Measurements from ENCODE around the gene SMIM27.

SMIM27 gene

DNA sequence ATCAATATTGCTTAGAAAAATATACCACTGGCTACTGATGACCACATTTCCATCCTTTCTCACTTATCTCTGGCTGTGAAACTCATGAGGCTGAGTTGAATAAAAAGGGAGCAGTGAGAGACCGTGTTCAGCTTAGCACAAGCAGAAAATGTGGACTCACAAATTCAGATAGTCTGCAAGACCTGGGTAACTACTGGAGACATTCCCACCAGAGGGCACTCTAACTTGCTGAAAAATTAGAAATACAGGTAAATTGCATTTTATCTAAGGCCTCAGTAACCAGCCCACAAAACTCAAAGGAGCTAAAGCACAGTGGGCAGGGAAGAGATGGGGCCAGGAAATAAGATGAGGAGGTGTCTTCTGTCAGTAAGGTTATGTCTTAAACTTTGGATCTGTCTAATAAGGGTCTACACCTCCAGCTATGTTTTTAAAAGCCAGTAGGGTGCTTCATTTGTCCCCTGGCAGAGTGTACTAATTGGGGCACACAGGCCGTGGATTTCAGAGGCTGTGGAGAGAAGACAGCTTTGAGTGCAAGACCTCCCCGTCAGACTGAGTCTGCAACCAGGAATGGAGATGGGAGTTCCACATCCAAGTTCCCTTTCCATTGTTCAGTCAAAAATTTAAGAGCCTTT is 29.5 kb downstream of the SMIM27 start:
- peak; percentile 29 for DNase-seq

DNA sequence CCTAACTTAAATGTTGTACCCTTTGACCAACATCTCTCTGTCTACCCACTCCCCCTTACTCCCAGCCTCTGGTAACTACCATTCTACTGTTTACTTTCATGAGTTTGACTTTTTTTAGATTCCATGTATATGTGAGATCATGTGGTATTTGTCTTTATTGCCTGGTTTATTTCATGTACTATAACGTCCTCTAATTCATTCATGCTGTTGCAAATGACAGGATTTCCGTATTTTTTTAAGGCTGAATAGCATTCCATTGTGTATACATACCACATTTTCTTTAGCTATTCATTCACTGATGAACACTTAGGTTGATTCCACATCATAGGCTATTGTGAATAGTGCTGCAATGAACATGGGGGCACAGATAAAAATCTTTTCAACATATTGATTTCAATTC is 32.7 kb downstream of the SMIM27 start:
- no peak overlapping the region for H3K4me3 Mint-ChIP-seq
- peaks cover 10% of the 10 kb centered on the region for H3K9me3 Mint-ChIP-seq
- DNase-seq = no peak
- TF ChIP-seq, protein P1, sequence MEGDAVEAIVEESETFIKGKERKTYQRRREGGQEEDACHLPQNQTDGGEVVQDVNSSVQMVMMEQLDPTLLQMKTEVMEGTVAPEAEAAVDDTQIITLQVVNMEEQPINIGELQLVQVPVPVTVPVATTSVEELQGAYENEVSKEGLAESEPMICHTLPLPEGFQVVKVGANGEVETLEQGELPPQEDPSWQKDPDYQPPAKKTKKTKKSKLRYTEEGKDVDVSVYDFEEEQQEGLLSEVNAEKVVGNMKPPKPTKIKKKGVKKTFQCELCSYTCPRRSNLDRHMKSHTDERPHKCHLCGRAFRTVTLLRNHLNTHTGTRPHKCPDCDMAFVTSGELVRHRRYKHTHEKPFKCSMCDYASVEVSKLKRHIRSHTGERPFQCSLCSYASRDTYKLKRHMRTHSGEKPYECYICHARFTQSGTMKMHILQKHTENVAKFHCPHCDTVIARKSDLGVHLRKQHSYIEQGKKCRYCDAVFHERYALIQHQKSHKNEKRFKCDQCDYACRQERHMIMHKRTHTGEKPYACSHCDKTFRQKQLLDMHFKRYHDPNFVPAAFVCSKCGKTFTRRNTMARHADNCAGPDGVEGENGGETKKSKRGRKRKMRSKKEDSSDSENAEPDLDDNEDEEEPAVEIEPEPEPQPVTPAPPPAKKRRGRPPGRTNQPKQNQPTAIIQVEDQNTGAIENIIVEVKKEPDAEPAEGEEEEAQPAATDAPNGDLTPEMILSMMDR (IDR thresholded peaks at IDR 0.05) = no peak
- H3K27me3 Mint-ChIP-seq (ENCODE audit: low read depth, poor library complexity) = peaks cover 13% of the 10 kb centered on the region
- no peak overlapping the region for H3K27ac Mint-ChIP-seq
- peaks cover 13% of the 10 kb centered on the region for H3K4me1 Mint-ChIP-seq
- H3K36me3 Mint-ChIP-seq (ENCODE audit: low read depth) = no peaks in the 10 kb centered on the region

More for the DNA sequence above, 29.5 kb downstream of the SMIM27 start:
- peaks cover 33% of the 10 kb centered on the region for H3K27me3 Mint-ChIP-seq (ENCODE audit: low read depth, poor library complexity)
- peaks cover 10% of the 10 kb centered on the region for H3K9me3 Mint-ChIP-seq
- TF ChIP-seq, protein P1 (IDR thresholded peaks at IDR 0.05) = peak; percentile 56
- H3K27ac Mint-ChIP-seq = no peak overlapping the region
- H3K36me3 Mint-ChIP-seq (ENCODE audit: low read depth) = no peaks in the 10 kb centered on the region
- H3K4me3 Mint-ChIP-seq = no peak overlapping the region
- peaks cover 19% of the 10 kb centered on the region for H3K4me1 Mint-ChIP-seq

DNA sequence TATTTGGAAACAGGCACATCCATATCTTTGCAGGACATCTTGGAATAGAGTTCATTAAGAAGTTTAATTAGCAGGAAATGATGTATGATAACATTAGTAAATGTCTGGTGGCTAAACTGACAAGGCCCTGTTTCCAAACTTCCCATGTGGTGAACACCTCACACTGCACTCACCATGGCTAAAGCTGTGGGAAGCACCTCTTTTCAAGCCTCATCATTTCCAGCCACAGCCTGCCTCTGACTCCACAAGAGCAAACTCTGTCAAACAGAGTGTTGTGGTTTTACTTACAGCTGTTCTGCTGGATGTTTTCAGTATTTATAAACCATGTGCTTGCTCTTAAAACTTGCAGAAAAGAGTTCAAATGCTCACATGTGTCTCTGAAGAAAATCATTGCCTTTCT is 35.8 kb downstream of the SMIM27 start:
- DNase-seq = no peak
- Mint-ChIP-seq H3K4me1 (no peaks in the 10 kb centered on the region), H3K36me3 (ENCODE audit: low read depth) (no peaks in the 10 kb centered on the region), H3K4me3 (no peak overlapping the region), H3K27me3 (ENCODE audit: low read depth, poor library complexity) (peaks cover 20% of the 10 kb centered on the region), H3K9me3 (peaks cover 10% of the 10 kb centered on the region), H3K27ac (no peak overlapping the region)
- TF ChIP-seq, protein P1 (IDR thresholded peaks at IDR 0.05) = no peak

DNA sequence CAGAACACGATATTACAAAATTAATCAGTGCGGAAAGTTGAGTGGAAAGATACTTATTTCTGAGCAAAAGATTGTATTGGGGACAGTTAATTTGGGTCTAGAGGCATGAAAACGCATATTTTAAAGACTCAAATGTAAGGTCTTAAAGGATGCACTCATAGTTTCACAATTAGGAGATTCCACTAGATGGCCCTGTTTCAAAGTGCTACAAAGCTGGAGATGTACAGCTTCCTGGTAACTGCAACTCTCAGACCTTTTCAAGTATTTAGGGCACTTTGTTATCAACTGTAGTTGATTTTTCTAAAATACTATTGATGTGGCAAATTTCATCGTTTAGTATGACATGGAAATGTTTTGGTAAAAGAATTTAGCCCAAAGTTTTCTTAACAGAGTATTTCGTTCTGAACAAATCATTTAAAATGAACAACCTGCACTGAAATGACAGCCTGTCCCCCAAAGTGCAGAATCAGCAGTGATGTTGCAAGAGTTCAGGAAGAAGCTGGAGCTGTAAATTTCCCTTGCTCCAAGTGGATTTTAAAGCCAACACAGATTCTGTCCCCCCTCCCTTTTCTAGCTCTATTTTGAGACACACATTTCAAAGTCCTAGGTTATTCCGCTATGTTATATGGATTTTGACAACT is 37.1 kb downstream of the SMIM27 start:
- no peak overlapping the region for H3K27ac Mint-ChIP-seq
- H3K36me3 Mint-ChIP-seq (ENCODE audit: low read depth) = no peaks in the 10 kb centered on the region
- H3K27me3 Mint-ChIP-seq (ENCODE audit: low read depth, poor library complexity) = peaks cover 20% of the 10 kb centered on the region
- no peaks in the 10 kb centered on the region for H3K4me1 Mint-ChIP-seq
- no peak for DNase-seq
- TF ChIP-seq, protein P1 (IDR thresholded peaks at IDR 0.05) = peak; percentile 47
- H3K4me3 Mint-ChIP-seq = no peak overlapping the region
- peaks cover 10% of the 10 kb centered on the region for H3K9me3 Mint-ChIP-seq

DNA sequence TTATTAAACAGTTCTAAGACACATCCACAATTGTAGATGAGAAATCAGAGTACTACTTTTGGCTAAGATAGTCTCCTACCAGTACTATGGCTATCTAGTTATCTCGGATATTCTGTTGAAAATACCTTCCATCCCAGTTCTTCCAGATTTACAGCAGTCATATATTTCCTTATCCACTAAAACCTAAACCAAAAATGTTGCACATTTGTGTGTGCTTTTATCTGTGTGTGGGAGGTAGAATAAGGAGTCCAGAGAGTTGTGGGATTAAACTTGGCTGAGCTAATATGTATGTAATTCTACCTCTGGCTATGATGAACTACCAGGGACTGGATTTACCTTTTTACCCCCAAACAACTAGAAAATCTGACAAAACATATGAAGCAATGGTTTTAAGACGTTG is 38.3 kb downstream of the SMIM27 start:
- no peak for DNase-seq
- peaks cover 9% of the 10 kb centered on the region for H3K27me3 Mint-ChIP-seq (ENCODE audit: low read depth, poor library complexity)
- TF ChIP-seq, protein P1 (IDR thresholded peaks at IDR 0.05) = no peak
- no peaks in the 10 kb centered on the region for H3K36me3 Mint-ChIP-seq (ENCODE audit: low read depth)
- H3K4me3 Mint-ChIP-seq = no peak overlapping the region
- peaks cover 8% of the 10 kb centered on the region for H3K9me3 Mint-ChIP-seq
- no peaks in the 10 kb centered on the region for H3K4me1 Mint-ChIP-seq
- H3K27ac Mint-ChIP-seq = no peak overlapping the region

DNA sequence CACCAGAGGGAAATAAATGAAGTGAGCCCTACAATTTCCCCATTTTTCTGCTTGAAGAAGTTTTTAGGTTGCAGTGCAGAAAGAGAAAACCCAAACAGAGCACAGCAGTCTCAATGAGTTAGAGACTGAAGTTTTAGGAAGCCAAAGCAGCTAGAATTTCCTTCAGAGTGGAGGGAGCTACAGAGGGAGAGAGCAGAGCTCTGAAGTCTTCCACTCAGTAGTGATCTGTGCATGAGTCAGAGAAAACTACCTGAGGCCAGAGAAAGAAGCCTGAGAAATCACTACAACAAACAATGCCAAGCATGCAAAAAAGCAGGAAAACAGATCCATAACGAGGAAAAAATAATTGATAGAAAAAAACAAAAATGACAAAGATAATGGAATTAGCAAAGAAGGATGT is 38.8 kb downstream of the SMIM27 start:
- Mint-ChIP-seq H3K36me3 (ENCODE audit: low read depth) (no peaks in the 10 kb centered on the region), H3K27ac (no peak overlapping the region), H3K27me3 (ENCODE audit: low read depth, poor library complexity) (peaks cover 6% of the 10 kb centered on the region), H3K9me3 (peaks cover 4% of the 10 kb centered on the region), H3K4me1 (no peaks in the 10 kb centered on the region), H3K4me3 (no peak overlapping the region)
- DNase-seq = no peak
- TF ChIP-seq, protein P1 (IDR thresholded peaks at IDR 0.05) = no peak

All from nephron progenitor cell (in vitro differentiated cells).